Heart right ventricle (tissue), 16 donors: Measurements from ENCODE around the gene ACAA2. TPM values are rescaled to one million over a fixed set of nuclear protein-coding genes. Genes with fewer than 3 reads are reported as not detected.

Source experiments
- ATAC-seq, 8 donors: fragments of 200-7000 bp; cut with Tn5 transposase; one replicate each; pipeline ENCODE4 v1.9.1; 2020; ENCODE audit warnings: mild to moderate bottlenecking in 8 of 8, moderate library complexity in 8 of 8, moderate number of reproducible peaks in 1 of 8
- DNase-seq, 2 donors: peaks; one replicate each; pipeline ENCODE4 v3.0.0-alpha.2; 2020
- H3K27ac ChIP-seq, 10 donors: fragments of 200-600 bp; sonication (generic) in 2 of 10; one replicate each; pipeline versions ENCODE4 v1.5.0 to v1.8.0; 2020 to 2022; ENCODE audit warnings: mild to moderate bottlenecking in 3 of 10
- H3K27me3 ChIP-seq, 7 donors: fragments of 200-600 bp; one replicate each; pipeline ENCODE4 v1.8.0; 2021 to 2022; ENCODE audit warnings: mild to moderate bottlenecking in 2 of 7
- H3K36me3 ChIP-seq, 9 donors: fragments of 200-600 bp; sonication (generic) in 1 of 9; one replicate each; pipeline versions ENCODE4 v1.5.0 to v1.8.0; 2020 to 2022; ENCODE audit warnings: mild to moderate bottlenecking in 2 of 9
- H3K4me1 ChIP-seq, 9 donors: fragments of 200-600 bp; sonication (generic) in 1 of 9; one replicate each; pipeline versions ENCODE4 v1.5.0 to v1.8.0; 2020 to 2022; ENCODE audit warnings: mild to moderate bottlenecking in 4 of 9
- H3K4me3 ChIP-seq, 10 donors: fragments of 200-600 bp; sonication (generic) in 2 of 10; one replicate each; pipeline versions ENCODE4 v1.5.0 to v1.8.0; 2020 to 2022; ENCODE audit warnings: mild to moderate bottlenecking in 7 of 10, moderate library complexity in 2 of 10
- H3K9me3 ChIP-seq, 11 donors: fragments of 200-600 bp in 10 of 11; sonication (generic) in 2 of 11; one replicate each; pipeline versions ENCODE4 v1.5.0 to v1.8.0; 2013 to 2022; ENCODE audit warnings: mild to moderate bottlenecking in 2 of 11, control low read depth in 1 of 11, moderate library complexity in 1 of 11
- WGBS, 2 donors: extraction: QIAGEN DNeasy Blood & Tissue Kit; methylation state at CpG; one replicate each; pipeline ENCODE4 v1.1.7; 2013; ENCODE audit warnings: inconsistent platforms in 1 of 2; 5-methylcytosine and 5-hydroxymethylcytosine counted together
- intact Hi-C, 10 donors: fragments of 100-400 bp; cut with DNase I; formaldehyde crosslinking; loops; one replicate each; pipeline versions ENCODE4 v1.11.1 to v1.14.2; 2022
- polyA plus RNA-seq, 2 donors: library from polyadenylated mRNA; stranded (reverse); fragments of 200-250 nt; gene quantifications; one replicate each; pipeline ENCODE4 v1.2.3, GENCODE V29; 2013
- total RNA-seq, 10 donors: library from RNA; stranded (reverse); fragmentation: NEBNext Ultra II Directional in 3 of 10; extraction: Animal tissue kit (Norgen Biotek cat#: 25700) in 3 of 10; gene quantifications; one replicate each; pipeline versions ENCODE4 v1.2.1 to v1.2.4, GENCODE V29; 2021 to 2023
- TF ChIP-seq, protein P1 (sequence below), 9 donors: fragments of 200-600 bp; sonication (generic) in 2 of 9; IDR thresholded peaks; one replicate each; pipeline versions ENCODE4 v1.5.0 to v1.8.0; 2021 to 2022; ENCODE audit warnings: antibody characterized with exemption in 9 of 9, mild to moderate bottlenecking in 5 of 9, moderate library complexity in 1 of 9
- donor health status: Arrhythmogenic right ventricular cardiomyopathy.
- donor health status: ischemic (EF 13 %, LVEDD 7.1; RV severe dilation, severe dysfunction).
- donor health status: healthy with polysubstance abuse.
- donor health status: DM: no; HTN: yes; CAD: no.
- donor health status: DM: no; HTN: no; CAD: no.
- donor health status: ischemic (EF 25% LVEDD 6.9; RV normal size, moderate dysfunction).
- donor health status: ischemic (EF 25% LVEDD 5.7; RV mildly dilated, moderate dysfunction).
- donor health status: healthy.
- donor health status: DM: yes; HTN: yes; CAD: no.
- donor health status: Ischemic cardiomyopathy.
- donor health status: ischemic (EF 35%, LVEDD 5.7; RV mildly dilated, moderate dysfunction).
- donor health status: nonischemic (EF 11% LVEDD 7.7; RV severe dilation, severe dysfunction).
- donor health status: DM: yes; HTN: yes; CAD: no.
- donor health status: PGD.
- donor health status: ischemic (EF 29% LVEDD 5.4; RV normal size, mild dysfunction).
- donor health status: nonischemic (EF 23%, LVEDD 6.1; RV moderate dilation, normal function).

Gene ACAA2
- total and polyA plus RNA-seq, 12 donors = 46.7 to 377 (median 247) TPM

DNA sequence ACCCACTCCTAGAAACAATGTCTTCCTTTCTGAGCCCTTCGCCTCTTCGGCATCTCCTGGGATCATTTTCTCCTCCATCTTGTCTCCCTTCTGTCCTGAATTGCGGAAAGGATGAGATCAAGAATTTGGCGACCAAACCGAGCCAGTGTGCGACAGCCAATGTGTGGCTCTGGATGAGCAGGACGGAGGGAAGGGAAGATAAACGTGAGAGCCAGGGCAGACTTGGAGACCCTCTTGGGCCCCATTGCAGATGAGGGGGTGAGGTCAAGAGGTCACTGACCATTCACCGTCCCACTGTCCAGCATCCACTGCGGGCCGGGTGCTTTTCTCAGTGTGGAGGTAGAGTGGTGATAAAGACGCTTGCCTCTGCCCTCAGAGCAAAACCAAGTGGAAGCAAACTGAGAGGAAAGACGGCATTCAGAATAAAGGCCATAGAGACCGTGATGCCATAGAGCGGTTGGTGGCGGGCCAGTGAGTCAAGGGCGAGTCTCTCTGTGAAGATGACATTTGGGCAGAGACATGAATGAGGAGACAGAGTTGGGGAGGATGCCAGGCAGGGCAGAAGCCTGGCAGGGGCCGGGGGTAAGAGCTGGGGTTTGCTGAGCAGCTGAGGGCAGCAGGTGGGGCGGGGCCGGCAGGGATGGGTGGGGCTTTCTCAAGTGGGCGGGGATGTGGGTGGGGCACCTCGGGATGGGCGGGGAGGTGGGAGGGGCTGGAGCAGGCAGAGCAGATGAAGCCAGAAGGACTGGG lies 55.6 kb downstream of the ACAA2 start:
- ATAC-seq (no peak), DNase-seq (no peak)
- 81 to 85% methylated on average over 23 of the region's 23 CpGs for WGBS, 2 donors
- Histone ChIP-seq H3K27ac (no peak overlapping the region), H3K9me3 (peaks cover 0 to 3% (median 0%) of the 10 kb centered on the region in 11 donors), H3K27me3 (peaks cover 0 to 14% (median 8%) of the 10 kb centered on the region in 7 donors), H3K4me1 (no peaks in the 10 kb centered on the region), H3K4me3 (no peak overlapping the region), H3K36me3 (no peaks in the 10 kb centered on the region)
- intact Hi-C loops = loop anchor here in 1 of 10 donors (10.0 kb wide), 1 partner anchor 103 kb away; no protein-coding TSS in a partner anchor
- TF ChIP-seq, protein P1, sequence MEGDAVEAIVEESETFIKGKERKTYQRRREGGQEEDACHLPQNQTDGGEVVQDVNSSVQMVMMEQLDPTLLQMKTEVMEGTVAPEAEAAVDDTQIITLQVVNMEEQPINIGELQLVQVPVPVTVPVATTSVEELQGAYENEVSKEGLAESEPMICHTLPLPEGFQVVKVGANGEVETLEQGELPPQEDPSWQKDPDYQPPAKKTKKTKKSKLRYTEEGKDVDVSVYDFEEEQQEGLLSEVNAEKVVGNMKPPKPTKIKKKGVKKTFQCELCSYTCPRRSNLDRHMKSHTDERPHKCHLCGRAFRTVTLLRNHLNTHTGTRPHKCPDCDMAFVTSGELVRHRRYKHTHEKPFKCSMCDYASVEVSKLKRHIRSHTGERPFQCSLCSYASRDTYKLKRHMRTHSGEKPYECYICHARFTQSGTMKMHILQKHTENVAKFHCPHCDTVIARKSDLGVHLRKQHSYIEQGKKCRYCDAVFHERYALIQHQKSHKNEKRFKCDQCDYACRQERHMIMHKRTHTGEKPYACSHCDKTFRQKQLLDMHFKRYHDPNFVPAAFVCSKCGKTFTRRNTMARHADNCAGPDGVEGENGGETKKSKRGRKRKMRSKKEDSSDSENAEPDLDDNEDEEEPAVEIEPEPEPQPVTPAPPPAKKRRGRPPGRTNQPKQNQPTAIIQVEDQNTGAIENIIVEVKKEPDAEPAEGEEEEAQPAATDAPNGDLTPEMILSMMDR (IDR thresholded peaks at IDR 0.05) = no peak

DNA sequence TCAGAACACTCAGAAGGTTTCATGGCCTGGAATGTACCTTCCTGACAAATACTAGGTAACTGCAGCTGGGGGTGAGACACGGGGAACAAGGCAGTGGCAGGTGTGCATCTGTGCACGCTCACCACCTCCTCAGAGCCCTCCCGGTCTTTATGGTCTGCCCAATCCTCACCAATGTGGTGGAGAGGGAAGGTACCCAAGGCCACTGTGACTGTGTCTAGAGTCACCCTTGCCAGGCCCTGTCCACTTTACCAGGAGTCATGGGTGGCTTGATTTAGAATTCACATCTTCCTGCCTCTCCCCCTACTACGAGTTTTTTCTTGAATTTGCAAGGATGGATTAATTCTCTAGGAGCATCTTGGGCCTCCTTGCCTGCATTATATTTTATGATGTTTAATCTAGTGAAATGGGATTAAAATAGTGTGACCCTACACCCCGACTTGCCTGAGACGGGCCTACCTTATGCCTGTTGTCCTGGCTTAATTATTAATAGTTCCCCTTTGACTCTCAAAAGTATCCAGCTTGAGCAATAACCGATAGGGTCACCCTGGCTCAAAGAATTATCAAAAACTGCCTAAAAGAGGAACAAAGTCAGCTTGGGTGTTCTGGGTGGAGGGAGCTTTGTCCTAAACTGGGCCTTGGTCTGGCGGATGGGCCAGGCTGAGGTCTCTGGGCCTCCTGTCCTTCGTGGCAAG lies 56.5 kb downstream of the ACAA2 start:
- Histone ChIP-seq H3K9me3 (peaks cover 0 to 3% (median 0%) of the 10 kb centered on the region in 11 donors), H3K4me1 (no peaks in the 10 kb centered on the region), H3K27ac (no peak overlapping the region), H3K27me3 (peaks cover 0 to 17% (median 14%) of the 10 kb centered on the region in 7 donors), H3K36me3 (no peaks in the 10 kb centered on the region), H3K4me3 (no peak overlapping the region)
- TF ChIP-seq, protein P1 (IDR thresholded peaks at IDR 0.05) = no peak
- ATAC-seq (no peak), DNase-seq (no peak)
- intact Hi-C loops = loop anchor here in 1 of 10 donors (10.0 kb wide), 1 partner anchor 102 kb away; no protein-coding TSS in a partner anchor
- WGBS, 2 donors = 89 to 96% methylated on average over 9 of the region's 9 CpGs

DNA sequence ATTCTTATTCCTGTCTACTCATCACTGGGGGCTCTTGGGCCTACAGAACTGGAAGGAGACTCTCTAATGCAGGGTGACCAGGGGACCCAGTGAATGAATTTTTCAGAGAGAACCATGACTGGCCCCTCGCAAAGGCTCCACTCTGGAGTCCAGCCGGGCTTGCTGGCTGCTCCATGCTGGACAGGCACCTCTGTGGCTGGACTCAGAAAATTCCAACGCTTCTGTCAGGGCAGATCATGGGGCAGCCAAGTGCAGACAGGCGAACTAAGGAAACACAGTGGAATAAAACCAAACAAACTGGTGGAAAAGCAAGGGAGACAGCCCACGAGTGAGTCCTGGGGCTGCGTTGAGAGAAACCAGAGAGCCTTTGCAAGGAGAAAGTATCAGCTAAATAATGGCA lies 57.2 kb downstream of the ACAA2 start:
- TF ChIP-seq, protein P1 (IDR thresholded peaks at IDR 0.05) = no peak

DNA sequence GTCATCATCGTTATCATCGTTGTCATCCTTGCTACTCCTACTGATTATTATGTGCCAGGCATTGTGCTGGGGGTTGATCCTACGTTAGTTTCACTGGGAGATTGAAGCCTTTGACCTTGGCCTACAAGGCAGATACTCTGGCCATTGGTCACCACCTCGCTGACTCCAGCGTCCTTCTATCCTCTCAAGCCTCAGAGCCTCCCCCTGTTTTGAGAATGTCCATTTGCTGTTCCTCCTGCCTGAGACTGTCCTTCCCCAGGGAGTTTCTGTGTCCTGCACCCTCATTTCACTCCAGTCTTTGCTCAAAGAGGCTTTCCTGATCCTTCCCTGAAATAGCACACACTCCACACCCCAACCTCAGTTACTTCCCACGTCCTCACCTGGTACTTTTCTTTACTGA lies 57.8 kb downstream of the ACAA2 start:
- DNase-seq = no peak
- no peak for ATAC-seq
- Histone ChIP-seq H3K9me3 (peaks cover 0 to 3% (median 0%) of the 10 kb centered on the region in 11 donors), H3K4me3 (no peak overlapping the region), H3K4me1 (no peaks in the 10 kb centered on the region), H3K36me3 (no peaks in the 10 kb centered on the region), H3K27ac (no peak overlapping the region), H3K27me3 (peaks cover 0 to 24% (median 17%) of the 10 kb centered on the region in 7 donors)
- intact Hi-C loops = loop anchor here in 1 of 10 donors (10.0 kb wide), 1 partner anchor 101 kb away; no protein-coding TSS in a partner anchor
- WGBS, 2 donors = 90 to 93% methylated on average over 6 of the region's 6 CpGs
- TF ChIP-seq, protein P1 (IDR thresholded peaks at IDR 0.05) = no peak

More for the DNA sequence above, 57.2 kb downstream of the ACAA2 start:
- Histone ChIP-seq H3K27me3 (peaks cover 0 to 24% (median 17%) of the 10 kb centered on the region in 7 donors), H3K9me3 (peaks cover 0 to 3% (median 0%) of the 10 kb centered on the region in 11 donors), H3K36me3 (no peaks in the 10 kb centered on the region), H3K4me3 (no peak overlapping the region), H3K27ac (no peak overlapping the region), H3K4me1 (no peaks in the 10 kb centered on the region)
- ATAC-seq (no peak), DNase-seq (no peak)
- intact Hi-C loops = loop anchor here in 1 of 10 donors (10.0 kb wide), 1 partner anchor 101 kb away; no protein-coding TSS in a partner anchor
- WGBS, 2 donors = 75 to 81% methylated on average over 6 of the region's 6 CpGs
